Effector memory CD8-positive, alpha-beta T cell (primary cell): ENCODE measurements around the gene RBFOX1.

Experiments
- ATAC-seq: fragments of 150-1000 bp; cut with Tn5 transposase; replicated peaks from 2 replicates; pipeline ENCODE4 v1.10.0; 2021; ENCODE audit warnings: mild to moderate bottlenecking, moderate library complexity
- DNase-seq, 3 experiments: peaks; one replicate each; pipeline ENCODE4 v3.0.0; 2021
- H3K27ac Mint-ChIP-seq, 2 donors: one replicate each; pipeline ENCODE4 v1.8.0; 2022; ENCODE audit warnings: mild to moderate bottlenecking in 2 of 2, mixed read lengths in 2 of 2, moderate library complexity in 2 of 2
- H3K27me3 Mint-ChIP-seq, 2 donors: one replicate each; pipeline ENCODE4 v1.8.0; 2022; ENCODE audit warnings: mixed read lengths in 2 of 2
- H3K36me3 Mint-ChIP-seq: one replicate; pipeline ENCODE4 v1.8.0; 2022; ENCODE audit warnings: mild to moderate bottlenecking, moderate library complexity, mixed read lengths; ENCODE audit not compliant: insufficient read depth
- H3K4me1 Mint-ChIP-seq, 2 donors: one replicate each; pipeline ENCODE4 v1.8.0; 2022; ENCODE audit warnings: low read depth in 2 of 2, mixed read lengths in 2 of 2
- H3K4me3 Mint-ChIP-seq, 2 donors: one replicate each; pipeline ENCODE4 v1.8.0; 2022; ENCODE audit warnings: mild to moderate bottlenecking in 2 of 2, mixed read lengths in 2 of 2, moderate library complexity in 2 of 2
- H3K9me3 Mint-ChIP-seq, 2 donors: one replicate each; pipeline ENCODE4 v1.8.0; 2022; ENCODE audit warnings: mixed read lengths in 2 of 2

The RBFOX1 gene

DNA sequence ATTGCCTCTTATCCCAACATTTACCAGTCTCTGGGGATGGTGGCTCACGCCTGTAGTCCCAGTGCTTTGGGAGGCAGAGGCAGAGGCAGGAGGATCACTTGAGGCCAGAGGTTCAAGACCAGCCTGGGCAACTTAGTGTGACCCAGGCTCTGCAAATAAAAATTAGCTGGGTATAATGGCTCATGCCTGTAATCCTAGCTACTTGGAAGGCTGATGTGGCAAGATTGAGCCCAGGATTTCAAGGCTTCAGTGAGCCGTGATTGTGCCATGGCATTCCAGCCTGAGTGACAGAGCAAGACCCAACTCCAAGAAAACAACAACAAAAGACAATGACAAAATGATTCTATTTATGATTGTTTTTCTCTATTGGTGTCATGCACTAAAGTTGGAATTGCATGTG is 244.9 kb downstream of the RBFOX1 start:
- Mint-ChIP-seq H3K27ac (no peak overlapping the region), H3K36me3 (no peaks in the 10 kb centered on the region), H3K27me3 (no peaks in the 10 kb centered on the region), H3K4me1 (no peaks in the 10 kb centered on the region), H3K4me3 (no peak overlapping the region), H3K9me3 (peaks cover 6 to 7% of the 10 kb centered on the region in 2 donors)
- DNase-seq (no peak), ATAC-seq (no peak)

DNA sequence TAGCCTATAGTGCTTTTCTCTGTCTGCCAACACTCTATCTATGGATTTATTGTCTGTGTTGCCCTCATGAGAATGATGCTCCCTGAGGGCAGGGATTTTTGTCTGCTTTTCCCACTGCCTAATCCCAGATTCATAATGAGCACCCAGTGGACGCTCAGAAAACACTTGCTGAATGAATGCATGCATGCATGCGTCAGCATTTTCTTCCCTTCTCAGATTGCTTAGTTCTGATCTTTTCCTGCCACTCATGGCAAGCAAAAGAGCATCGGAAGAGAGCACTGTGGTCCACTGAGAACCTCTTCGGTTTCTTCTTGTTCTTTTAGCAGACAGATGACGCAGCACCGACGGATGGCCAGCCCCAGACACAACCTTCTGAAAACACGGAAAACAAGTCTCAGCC is 246.8 kb downstream of the RBFOX1 start:
- Mint-ChIP-seq H3K27me3 (no peaks in the 10 kb centered on the region), H3K4me3 (no peak overlapping the region), H3K4me1 (no peaks in the 10 kb centered on the region), H3K36me3 (no peaks in the 10 kb centered on the region), H3K27ac (no peak overlapping the region), H3K9me3 (peaks cover 8 to 10% of the 10 kb centered on the region in 2 donors)
- ATAC-seq (no peak), DNase-seq (no peak)

DNA sequence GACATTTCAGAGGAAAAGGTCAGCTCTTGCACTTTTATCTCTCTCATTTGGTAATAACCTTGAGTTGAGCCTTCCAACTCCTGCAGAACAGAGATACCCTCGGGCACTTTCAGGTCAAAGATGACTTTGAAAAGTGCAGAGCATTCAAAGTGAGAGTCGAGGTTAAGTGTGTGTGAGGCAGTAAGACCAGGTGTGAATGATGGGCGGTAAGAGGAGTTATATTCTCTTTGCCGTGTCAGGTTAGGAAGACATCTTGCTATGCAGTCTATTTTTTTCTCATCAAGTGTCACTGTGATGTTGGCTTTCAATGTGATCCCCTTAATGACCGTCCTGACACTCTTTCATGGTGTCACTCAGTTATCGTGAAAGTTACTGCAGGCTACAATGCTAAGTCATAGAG is 248.5 kb downstream of the RBFOX1 start:
- peaks cover 10 to 25% of the 10 kb centered on the region in 2 donors for H3K9me3 Mint-ChIP-seq
- no peak for ATAC-seq
- no peak for DNase-seq
- no peaks in the 10 kb centered on the region for H3K36me3 Mint-ChIP-seq
- no peak overlapping the region for H3K4me3 Mint-ChIP-seq
- H3K27ac Mint-ChIP-seq: no peak overlapping the region
- no peaks in the 10 kb centered on the region for H3K4me1 Mint-ChIP-seq
- no peaks in the 10 kb centered on the region for H3K27me3 Mint-ChIP-seq

DNA sequence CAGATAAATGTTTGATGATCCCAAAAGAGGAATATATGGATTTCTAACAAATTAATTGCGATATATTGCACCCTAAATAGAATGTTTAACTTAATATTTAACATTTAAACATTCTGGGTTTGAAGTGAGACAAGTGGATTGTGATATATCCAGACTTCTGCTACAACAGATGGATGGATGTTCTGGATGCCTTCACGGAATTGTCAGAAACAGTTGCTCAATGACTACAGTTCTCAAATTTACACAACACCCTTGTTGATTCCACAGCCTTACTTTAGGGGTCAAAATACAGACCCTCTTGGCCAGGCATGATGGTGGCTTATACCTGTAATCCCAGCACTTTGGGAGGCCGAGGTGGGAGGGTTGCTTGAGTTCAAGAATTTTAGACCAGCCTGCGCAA is 250.8 kb downstream of the RBFOX1 start:
- Mint-ChIP-seq H3K27ac (no peak overlapping the region), H3K4me3 (no peak overlapping the region), H3K4me1 (no peaks in the 10 kb centered on the region), H3K27me3 (no peaks in the 10 kb centered on the region), H3K36me3 (no peaks in the 10 kb centered on the region), H3K9me3 (peaks cover 10 to 18% of the 10 kb centered on the region in 2 donors)
- no peak for ATAC-seq
- DNase-seq: no peak

DNA sequence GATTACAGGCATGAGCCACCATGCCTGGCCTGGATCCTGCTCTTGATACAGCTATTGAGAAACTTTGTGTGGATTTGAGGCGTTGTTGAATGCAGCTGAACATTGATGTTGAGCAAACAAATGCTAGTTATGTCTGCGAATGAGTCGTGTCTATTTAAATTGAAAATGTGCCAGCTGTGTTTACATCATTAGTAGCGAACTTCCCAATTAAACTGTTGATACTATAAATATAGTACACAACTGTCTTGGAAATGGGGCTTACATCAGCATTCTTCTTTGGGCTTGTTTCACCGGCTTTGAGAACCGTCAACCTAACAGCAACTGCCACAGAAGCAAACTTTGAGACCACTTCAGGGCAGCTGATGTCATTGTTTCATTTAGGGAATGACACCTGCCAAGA is 251.9 kb downstream of the RBFOX1 start:
- no peak for ATAC-seq
- Mint-ChIP-seq H3K4me1 (no peaks in the 10 kb centered on the region), H3K27me3 (no peaks in the 10 kb centered on the region), H3K9me3 (peaks cover 6 to 18% of the 10 kb centered on the region in 2 donors), H3K27ac (no peak overlapping the region), H3K36me3 (no peaks in the 10 kb centered on the region), H3K4me3 (no peak overlapping the region)
- no peak for DNase-seq

DNA sequence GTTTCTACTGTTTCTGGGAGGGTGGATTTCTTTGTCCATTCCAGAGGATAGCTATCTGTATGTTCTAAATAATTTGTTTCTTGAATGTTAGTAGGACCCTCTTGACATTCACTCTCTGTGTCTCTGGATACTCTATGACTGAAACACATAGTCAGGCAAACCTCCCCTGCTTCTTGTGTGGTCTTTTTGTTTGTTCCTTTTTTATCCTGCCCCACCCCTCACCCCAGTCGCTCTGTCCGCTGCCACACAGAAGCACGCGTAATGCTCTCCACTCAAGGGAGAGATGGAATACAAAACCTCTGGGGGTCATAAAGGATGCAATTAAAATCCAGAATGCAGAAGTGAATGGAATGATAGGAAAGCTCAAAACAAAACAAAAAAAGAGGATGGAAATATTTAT is 253.1 kb downstream of the RBFOX1 start:
- DNase-seq (no peak), ATAC-seq (no peak)
- H3K9me3 Mint-ChIP-seq: peaks cover 4 to 18% of the 10 kb centered on the region in 2 donors
- no peak overlapping the region for H3K4me3 Mint-ChIP-seq
- no peaks in the 10 kb centered on the region for H3K4me1 Mint-ChIP-seq
- no peaks in the 10 kb centered on the region for H3K36me3 Mint-ChIP-seq
- H3K27ac Mint-ChIP-seq: no peak overlapping the region
- H3K27me3 Mint-ChIP-seq: no peaks in the 10 kb centered on the region

DNA sequence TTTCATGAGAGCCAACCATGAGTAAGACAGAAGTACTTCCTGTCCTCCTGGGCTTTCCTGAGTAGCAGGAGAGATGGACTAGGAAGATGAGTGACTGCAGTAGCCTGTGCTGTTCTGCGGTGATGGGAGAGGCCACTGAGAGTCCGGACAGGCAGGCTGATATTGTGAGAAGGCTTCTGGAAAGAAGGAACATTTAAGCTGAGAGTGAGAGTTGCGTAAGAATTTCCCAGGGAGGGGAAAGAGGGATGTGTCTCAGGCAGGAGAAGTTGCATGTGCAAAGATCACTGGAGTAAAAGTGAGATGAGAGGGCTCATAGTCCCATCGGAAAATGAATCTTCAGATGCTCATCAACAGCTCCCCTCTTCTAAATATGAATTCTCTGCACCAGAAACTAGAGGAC is 258.3 kb downstream of the RBFOX1 start:
- H3K9me3 Mint-ChIP-seq: peaks cover under 1 to 2% of the 10 kb centered on the region in 2 donors
- no peaks in the 10 kb centered on the region for H3K27me3 Mint-ChIP-seq
- no peaks in the 10 kb centered on the region for H3K4me1 Mint-ChIP-seq
- ATAC-seq: no peak
- H3K4me3 Mint-ChIP-seq: no peak overlapping the region
- H3K36me3 Mint-ChIP-seq: no peaks in the 10 kb centered on the region
- DNase-seq: no peak
- H3K27ac Mint-ChIP-seq: no peak overlapping the region

DNA sequence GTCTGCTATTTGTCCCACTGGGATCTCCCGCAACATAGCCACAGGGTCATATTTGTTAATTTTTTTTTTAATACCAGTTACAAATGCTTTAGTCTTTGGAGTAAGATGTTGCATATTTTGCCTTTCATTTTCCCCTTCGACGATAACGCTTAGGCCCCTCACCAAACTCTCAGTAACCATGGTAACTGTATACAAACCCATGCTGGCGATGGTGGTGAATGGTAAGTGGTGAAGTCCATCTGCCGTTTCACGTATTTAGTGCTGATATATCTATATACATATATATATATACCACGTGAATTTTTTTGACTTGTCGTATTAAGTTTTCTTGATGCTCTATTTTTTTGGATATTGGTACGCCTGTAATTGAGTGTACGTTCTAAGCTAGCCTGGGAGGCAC is 263.7 kb downstream of the RBFOX1 start:
- Mint-ChIP-seq H3K27ac (no peak overlapping the region), H3K36me3 (no peaks in the 10 kb centered on the region), H3K9me3 (peaks cover 0 to 4% of the 10 kb centered on the region in 2 donors), H3K27me3 (no peaks in the 10 kb centered on the region), H3K4me3 (no peak overlapping the region), H3K4me1 (no peaks in the 10 kb centered on the region)
- DNase-seq (no peak), ATAC-seq (no peak)

DNA sequence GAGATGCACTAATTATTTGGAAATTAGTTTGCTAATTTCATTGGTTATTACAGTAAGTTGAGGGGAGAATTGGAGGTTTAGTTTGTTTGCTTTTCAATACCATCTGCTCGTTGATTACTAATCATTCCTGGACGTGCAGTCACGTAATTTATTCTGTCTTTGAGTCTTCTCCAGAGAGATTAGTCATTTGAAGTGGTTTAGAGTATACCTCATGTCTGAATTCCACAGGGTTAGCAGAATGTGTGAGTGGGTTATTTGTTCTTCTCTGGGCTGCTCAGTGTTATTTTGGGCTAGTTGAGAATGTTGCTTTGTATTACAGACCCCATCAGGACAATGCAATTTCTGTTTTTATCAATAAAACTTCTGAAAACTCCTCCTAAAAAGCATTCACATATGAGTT is 265.0 kb downstream of the RBFOX1 start:
- no peak overlapping the region for H3K27ac Mint-ChIP-seq
- no peaks in the 10 kb centered on the region for H3K4me1 Mint-ChIP-seq
- no peak overlapping the region for H3K4me3 Mint-ChIP-seq
- ATAC-seq (no peak), DNase-seq (no peak)
- no peaks in the 10 kb centered on the region for H3K27me3 Mint-ChIP-seq
- no peaks in the 10 kb centered on the region for H3K36me3 Mint-ChIP-seq
- H3K9me3 Mint-ChIP-seq: peaks cover 0 to 4% of the 10 kb centered on the region in 2 donors

DNA sequence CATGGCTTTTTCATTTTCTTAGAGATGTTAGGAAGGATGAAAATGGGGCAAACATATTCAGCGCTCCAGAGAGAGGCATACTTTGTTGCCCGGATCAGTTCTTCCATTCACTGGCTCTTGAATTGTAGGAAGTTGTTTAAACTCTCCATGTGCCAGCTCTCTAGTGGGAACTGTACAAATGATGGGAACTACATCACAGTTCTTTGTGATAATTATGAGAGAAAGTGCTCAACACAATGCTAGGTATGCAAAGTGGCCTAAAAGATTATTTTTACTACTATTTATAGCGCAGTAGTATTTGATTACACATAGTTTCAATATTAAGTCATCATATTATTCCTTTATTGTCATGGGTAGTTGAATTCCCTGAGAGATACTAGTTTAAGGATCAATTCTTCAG is 268.5 kb downstream of the RBFOX1 start:
- Mint-ChIP-seq H3K27ac (no peak overlapping the region), H3K36me3 (no peaks in the 10 kb centered on the region), H3K4me1 (no peaks in the 10 kb centered on the region), H3K27me3 (no peaks in the 10 kb centered on the region), H3K9me3 (peaks cover 11 to 15% of the 10 kb centered on the region in 2 donors), H3K4me3 (no peak overlapping the region)
- ATAC-seq (no peak), DNase-seq (no peak)

DNA sequence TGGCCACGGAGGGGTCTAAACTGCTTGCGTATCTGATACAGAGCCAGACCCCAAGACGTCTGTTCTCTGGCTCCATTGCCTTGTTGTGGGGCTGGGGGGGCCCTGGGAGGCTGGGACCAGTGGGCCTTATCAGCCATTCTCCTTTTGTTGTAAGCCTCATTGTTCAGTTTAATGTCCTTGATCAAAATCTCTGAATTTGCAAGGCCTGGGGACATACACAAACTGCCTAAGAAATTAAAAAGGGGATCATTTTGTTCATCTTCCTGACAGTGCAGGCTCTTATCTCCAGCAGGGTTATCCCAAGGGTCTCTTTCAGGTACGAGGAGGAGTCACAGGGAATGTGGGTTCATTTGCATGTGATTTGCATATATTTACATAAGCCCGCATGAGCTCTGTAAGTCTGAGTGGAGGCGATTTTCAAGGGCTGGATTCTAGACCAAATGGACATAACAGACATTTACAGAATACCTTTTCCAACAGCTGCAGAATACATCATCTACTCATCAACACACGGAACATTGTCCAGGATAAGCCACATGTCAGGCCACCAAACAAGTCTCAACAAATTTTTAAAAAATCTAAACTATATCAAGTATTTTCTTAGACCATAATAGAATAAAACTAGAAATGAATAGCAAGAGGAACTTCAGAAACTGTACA is 269.8 kb downstream of the RBFOX1 start:
- no peaks in the 10 kb centered on the region for H3K27me3 Mint-ChIP-seq
- H3K4me3 Mint-ChIP-seq: no peak overlapping the region
- no peaks in the 10 kb centered on the region for H3K4me1 Mint-ChIP-seq
- no peak overlapping the region for H3K27ac Mint-ChIP-seq
- no peaks in the 10 kb centered on the region for H3K36me3 Mint-ChIP-seq
- H3K9me3 Mint-ChIP-seq: peaks cover 10 to 15% of the 10 kb centered on the region in 2 donors
- DNase-seq: no peak
- ATAC-seq: no peak

DNA sequence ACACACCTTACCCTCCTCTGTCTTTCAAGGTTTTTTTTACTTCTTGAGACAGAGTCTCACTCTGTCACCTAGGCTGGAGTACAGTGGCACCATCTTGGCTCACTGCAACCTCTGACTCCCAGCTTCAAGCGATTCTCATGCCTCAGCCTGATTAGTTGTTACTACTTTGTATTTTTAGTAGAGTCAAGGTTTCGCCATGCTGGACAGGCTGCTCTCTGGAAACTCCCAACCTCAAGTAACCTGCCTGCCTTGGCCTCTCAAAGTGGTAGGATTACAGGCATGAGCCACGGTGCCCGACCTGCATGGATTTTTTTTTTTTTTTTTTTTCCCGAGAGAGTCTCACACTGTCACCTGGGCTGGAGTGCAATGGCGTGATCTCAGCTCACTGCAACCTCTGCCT is 273.2 kb downstream of the RBFOX1 start:
- no peaks in the 10 kb centered on the region for H3K36me3 Mint-ChIP-seq
- no peak overlapping the region for H3K27ac Mint-ChIP-seq
- ATAC-seq (no peak), DNase-seq (no peak)
- no peaks in the 10 kb centered on the region for H3K4me1 Mint-ChIP-seq
- no peak overlapping the region for H3K4me3 Mint-ChIP-seq
- peaks cover 15 to 23% of the 10 kb centered on the region in 2 donors for H3K9me3 Mint-ChIP-seq
- H3K27me3 Mint-ChIP-seq: no peaks in the 10 kb centered on the region

DNA sequence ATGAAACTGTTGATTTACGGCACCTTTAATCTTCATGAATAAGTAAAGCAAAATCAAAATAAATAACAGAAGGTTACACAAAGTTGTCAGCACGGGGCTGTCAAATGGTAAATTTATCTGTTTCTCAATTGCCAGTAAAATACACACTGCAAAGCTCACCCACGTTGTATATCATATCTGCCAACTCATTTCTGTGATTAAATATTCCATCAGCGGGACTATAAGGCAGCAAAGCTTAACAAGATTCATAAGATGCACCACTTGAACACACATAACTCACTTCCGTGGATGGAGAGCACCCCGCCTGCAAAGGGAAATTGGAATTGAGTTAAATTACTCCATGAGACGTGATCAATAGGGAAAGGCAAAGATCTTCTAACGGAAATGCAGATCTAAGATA is 280.0 kb downstream of the RBFOX1 start:
- Mint-ChIP-seq H3K4me1 (no peaks in the 10 kb centered on the region), H3K9me3 (peaks cover 4 to 15% of the 10 kb centered on the region in 2 donors), H3K27me3 (no peaks in the 10 kb centered on the region), H3K4me3 (no peak overlapping the region), H3K27ac (no peak overlapping the region), H3K36me3 (no peaks in the 10 kb centered on the region)
- DNase-seq: no peak
- no peak for ATAC-seq

DNA sequence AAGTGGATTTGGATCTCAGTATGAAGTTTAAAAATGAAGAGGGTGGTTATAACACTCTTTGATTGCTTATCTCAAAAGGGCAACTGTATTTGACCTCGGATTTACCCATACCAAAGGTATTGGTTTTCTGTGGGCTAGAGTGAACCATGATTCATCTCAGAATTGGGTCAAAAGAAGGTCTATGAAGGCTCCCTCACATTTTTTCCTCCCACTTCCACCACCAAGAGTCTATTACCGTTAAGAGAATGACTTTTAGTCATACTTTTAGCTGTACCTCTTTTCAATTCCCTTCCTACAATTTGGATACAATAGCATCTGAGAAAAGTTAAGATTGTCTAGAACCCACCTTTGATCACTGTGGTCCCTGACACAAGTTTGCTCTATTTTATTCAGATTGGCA is 280.9 kb downstream of the RBFOX1 start:
- DNase-seq: no peak
- no peak for ATAC-seq
- H3K27me3 Mint-ChIP-seq: no peaks in the 10 kb centered on the region
- no peaks in the 10 kb centered on the region for H3K4me1 Mint-ChIP-seq
- peaks cover 4 to 13% of the 10 kb centered on the region in 2 donors for H3K9me3 Mint-ChIP-seq
- H3K36me3 Mint-ChIP-seq: no peaks in the 10 kb centered on the region
- H3K27ac Mint-ChIP-seq: no peak overlapping the region
- no peak overlapping the region for H3K4me3 Mint-ChIP-seq
